Stomach smooth muscle (tissue), 2 donors: Measurements from ENCODE around the gene OR51B6.

Experiments
- H3K27ac ChIP-seq: one replicate; pipeline ENCODE4 v1.7.0; 2013; ENCODE audit warnings: mild to moderate bottlenecking, low read length, inconsistent platforms
- H3K27me3 ChIP-seq, 2 donors: one replicate each; pipeline ENCODE4 v1.7.0; 2013; ENCODE audit warnings: low read length in 2 of 2; ENCODE audit not compliant: insufficient read depth in 2 of 2, control insufficient read depth in 1 of 2
- H3K36me3 ChIP-seq, 2 donors: one replicate each; pipeline ENCODE4 v1.7.0; 2013; ENCODE audit warnings: low read length in 2 of 2; ENCODE audit not compliant: control insufficient read depth in 2 of 2, insufficient read depth in 2 of 2
- H3K4me1 ChIP-seq: one replicate; pipeline ENCODE4 v1.7.0; 2013; ENCODE audit warnings: low read length; ENCODE audit not compliant: control insufficient read depth, insufficient read depth
- H3K4me3 ChIP-seq, 2 donors: one replicate each; pipeline ENCODE4 v1.7.0; 2013; ENCODE audit warnings: low read length in 2 of 2
- H3K9ac ChIP-seq, 2 donors: one replicate each; pipeline ENCODE4 v1.7.0; 2013; ENCODE audit warnings: low read length in 2 of 2, mild to moderate bottlenecking in 1 of 2
- H3K9me3 ChIP-seq, 2 donors: one replicate each; pipeline ENCODE4 v1.7.0; 2013; ENCODE audit warnings: low read length in 2 of 2; ENCODE audit not compliant: control insufficient read depth in 2 of 2
- donor health status: healthy.
- donor health status: Pancreatic carcinoma.

The OR51B6 gene

DNA sequence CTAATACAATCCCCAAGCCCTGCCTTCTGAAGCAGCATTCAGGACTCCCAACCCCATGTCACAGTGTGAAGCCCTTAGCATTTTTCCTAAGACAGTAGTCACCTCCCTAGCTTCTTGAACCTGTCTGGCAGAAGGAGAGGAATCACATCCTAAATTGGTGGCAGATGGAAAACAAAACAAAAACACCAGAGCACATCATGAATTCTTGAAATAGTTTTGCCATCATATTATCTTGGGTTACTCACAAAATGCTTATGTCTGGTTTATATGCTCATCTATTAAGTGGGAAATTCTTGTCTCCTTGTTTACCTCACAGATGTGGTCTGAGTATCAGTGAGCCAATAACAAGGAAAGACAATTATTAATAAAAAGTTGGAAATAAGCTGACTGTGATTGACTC, 47.6 kb downstream of the OR51B6 start:
- H3K4me3 ChIP-seq = no peak overlapping the region
- H3K9ac ChIP-seq = no peak overlapping the region
- H3K9me3 ChIP-seq = no peaks in the 10 kb centered on the region

More for the DNA sequence above, 47.6 kb downstream of the OR51B6 start:
- no peaks in the 10 kb centered on the region for H3K27me3 ChIP-seq
- no peaks in the 10 kb centered on the region for H3K36me3 ChIP-seq
- no peak overlapping the region for H3K27ac ChIP-seq
- H3K4me1 ChIP-seq = no peaks in the 10 kb centered on the region
